ENCODE measurements around the gene DEAF1.
"Not testable (repeated sequence)": the region's sequence is repeated elsewhere in the genome, so short reads cannot be mapped to it uniquely, and the experiment has no call there.

Gene DEAF1

GRCh38 chr11:701741-702461 lies 6.9 kb upstream of the DEAF1 start:
- no peak for DNase-seq (ENCODE audit: low spot score)

GRCh38 chr11:699753-700152 lies 4.7 kb upstream of the DEAF1 start:
- DNase-seq (ENCODE audit: low spot score): no peak

- DNase-seq (ENCODE audit: low spot score): no peak
These were observed 4.1 kb upstream of the DEAF1 start for GRCh38 chr11:699116-699508.

GRCh38 chr11:698493-699115 lies 3.6 kb upstream of the DEAF1 start:
- no peak for DNase-seq (ENCODE audit: low spot score)

GRCh38 chr11:697811-698311 lies 2.8 kb upstream of the DEAF1 start:
- no peak for DNase-seq (ENCODE audit: low spot score)

GRCh38 chr11:696955-697491 lies 2.0 kb upstream of the DEAF1 start:
- DNase-seq (ENCODE audit: low spot score): no peak

- peak; percentile 99 for DNase-seq (ENCODE audit: low spot score)
These were observed 671 bp upstream of the DEAF1 start, which contains the start of gene TMEM80 for GRCh38 chr11:695538-696248. TMEM80 (plus strand) TSS chr11:695816; CDS start chr11:695828, 12 bp downstream.

GRCh38 chr11:695288-695537 lies 191 bp upstream of the DEAF1 start:
- DNase-seq (ENCODE audit: low spot score): no peak

GRCh38 chr11:693887-694562 lies 997 bp downstream of the DEAF1 start:
- peak; percentile 10 for DNase-seq (ENCODE audit: low spot score)

- DNase-seq (ENCODE audit: low spot score): no peak
These were observed 1.6 kb downstream of the DEAF1 start for GRCh38 chr11:693415-693831.

GRCh38 chr11:692824-693414 lies 2.1 kb downstream of the DEAF1 start:
- DNase-seq (ENCODE audit: low spot score): no peak

- DNase-seq (ENCODE audit: low spot score): no peak
These were observed 3.1 kb downstream of the DEAF1 start for GRCh38 chr11:691710-692590.

GRCh38 chr11:690738-691633 lies 4.0 kb downstream of the DEAF1 start:
- no peak for DNase-seq (ENCODE audit: low spot score)

- DNase-seq (ENCODE audit: low spot score): not testable (repeated sequence)
These were observed 4.8 kb downstream of the DEAF1 start for GRCh38 chr11:690244-690643.

GRCh38 chr11:689625-690024 lies 5.4 kb downstream of the DEAF1 start:
- DNase-seq (ENCODE audit: low spot score): no peak

- DNase-seq (ENCODE audit: low spot score): no peak
These were observed 6.3 kb downstream of the DEAF1 start for GRCh38 chr11:688681-689080.

GRCh38 chr11:687751-688150 lies 7.3 kb downstream of the DEAF1 start:
- no peak for DNase-seq (ENCODE audit: low spot score)

- no peak for DNase-seq (ENCODE audit: low spot score)
These were observed 8.4 kb downstream of the DEAF1 start for GRCh38 chr11:686451-687243.

GRCh38 chr11:680970-681369 lies 14.1 kb downstream of the DEAF1 start:
- DNase-seq (ENCODE audit: low spot score): no peak
